Activated naive CD4-positive, alpha-beta T cell treated with anti-CD3 and anti-CD28 coated beads, Interleukin-2, amount 50 U/mL, for 24 hours (primary cell): ENCODE data around the gene SLC2A4RG.

Experiments used
- H3K27ac Mint-ChIP-seq: one replicate; pipeline ENCODE4 v1.8.0; 2021; ENCODE audit warnings: mild to moderate bottlenecking, mixed read lengths
- H3K27me3 Mint-ChIP-seq: one replicate; pipeline ENCODE4 v1.8.0; 2021; ENCODE audit warnings: mixed read lengths
- H3K36me3 Mint-ChIP-seq: one replicate; pipeline ENCODE4 v1.8.0; 2021; ENCODE audit warnings: mixed read lengths
- H3K4me1 Mint-ChIP-seq: one replicate; pipeline ENCODE4 v1.8.0; 2021; ENCODE audit warnings: mixed read lengths
- H3K4me3 Mint-ChIP-seq: one replicate; pipeline ENCODE4 v1.8.0; 2021; ENCODE audit warnings: mild to moderate bottlenecking, mixed read lengths
- H3K9me3 Mint-ChIP-seq: one replicate; pipeline ENCODE4 v1.8.0; 2021; ENCODE audit warnings: mixed read lengths

The SLC2A4RG gene, protein sequence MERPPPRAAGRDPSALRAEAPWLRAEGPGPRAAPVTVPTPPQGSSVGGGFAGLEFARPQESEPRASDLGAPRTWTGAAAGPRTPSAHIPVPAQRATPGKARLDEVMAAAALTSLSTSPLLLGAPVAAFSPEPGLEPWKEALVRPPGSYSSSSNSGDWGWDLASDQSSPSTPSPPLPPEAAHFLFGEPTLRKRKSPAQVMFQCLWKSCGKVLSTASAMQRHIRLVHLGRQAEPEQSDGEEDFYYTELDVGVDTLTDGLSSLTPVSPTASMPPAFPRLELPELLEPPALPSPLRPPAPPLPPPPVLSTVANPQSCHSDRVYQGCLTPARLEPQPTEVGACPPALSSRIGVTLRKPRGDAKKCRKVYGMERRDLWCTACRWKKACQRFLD

DNA sequence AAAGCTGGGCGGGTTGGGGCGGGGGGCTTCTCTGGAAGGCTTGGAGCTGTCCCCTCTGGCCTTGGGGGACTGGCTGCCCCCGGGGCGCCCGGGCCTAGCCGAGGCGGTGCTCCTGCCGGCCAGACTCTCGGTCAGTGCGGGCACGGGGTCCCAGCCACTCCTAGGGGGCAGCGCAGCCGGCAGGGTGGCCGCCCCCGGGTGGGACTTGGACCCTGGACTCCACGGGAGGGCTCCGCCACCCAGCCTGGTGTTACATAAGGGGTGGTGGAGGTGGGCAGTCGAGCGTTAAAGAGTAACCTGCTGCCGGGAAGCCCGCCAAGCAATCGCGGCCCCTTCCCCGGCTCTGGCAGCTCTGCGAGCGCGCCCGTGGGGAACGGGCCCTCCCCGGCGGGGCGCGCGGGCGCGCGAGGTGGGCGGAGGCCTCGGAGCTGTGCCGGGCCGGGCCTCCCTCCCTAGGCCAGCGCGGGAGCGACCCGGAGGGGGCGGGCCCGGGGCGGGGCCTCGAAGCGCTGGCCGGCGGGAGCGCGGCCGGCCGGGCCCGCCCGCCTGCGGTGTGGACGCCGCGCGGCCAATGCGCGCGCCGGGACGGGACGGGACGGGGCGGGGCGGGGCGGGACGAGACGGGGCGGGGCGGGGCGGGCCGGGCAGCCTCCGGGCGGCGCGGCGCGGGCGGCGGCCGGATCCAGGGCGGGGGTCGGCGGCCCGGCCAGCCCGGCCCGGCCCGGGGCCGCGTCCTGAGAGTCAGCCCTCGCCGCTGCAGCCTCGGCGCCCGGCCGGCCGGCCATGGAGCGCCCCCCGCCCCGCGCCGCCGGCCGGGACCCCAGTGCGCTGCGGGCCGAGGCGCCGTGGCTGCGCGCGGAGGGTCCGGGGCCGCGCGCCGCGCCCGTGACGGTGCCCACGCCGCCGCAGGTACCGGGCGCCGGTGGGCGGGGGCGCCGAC is at the start of gene SLC2A4RG:
SLC2A4RG (plus strand) TSS at position 647 of the 940 bp plus-strand sequence; CDS start at position 784, 137 bp downstream.
- H3K4me3 Mint-ChIP-seq, result peak within 1 kb of the TSS; percentile 49
- peaks cover 17% of the 10 kb centered on the region for H3K4me1 Mint-ChIP-seq
- no peaks in the 10 kb centered on the region for H3K36me3 Mint-ChIP-seq
- no peaks in the 10 kb centered on the region for H3K9me3 Mint-ChIP-seq
- H3K27me3 Mint-ChIP-seq, result no peaks in the 10 kb centered on the region
- H3K27ac Mint-ChIP-seq, result no peak within 1 kb of the TSS

GRCh38 chr20:63690003-63690897 is 49.3 kb upstream of the SLC2A4RG start:
- Mint-ChIP-seq H3K9me3 (no peaks in the 10 kb centered on the region), H3K36me3 (no peaks in the 10 kb centered on the region), H3K4me3 (no peak overlapping the region), H3K4me1 (peaks cover 5% of the 10 kb centered on the region), H3K27ac (no peak overlapping the region), H3K27me3 (no peaks in the 10 kb centered on the region)

- Mint-ChIP-seq H3K4me3 (no peak overlapping the region), H3K4me1 (peaks cover 10% of the 10 kb centered on the region), H3K36me3 (no peaks in the 10 kb centered on the region), H3K27ac (peak overlapping the region; percentile 55), H3K9me3 (no peaks in the 10 kb centered on the region), H3K27me3 (no peaks in the 10 kb centered on the region)
Observed at GRCh38 chr20:63690898-63691710, 48.5 kb upstream of the SLC2A4RG start.

- H3K36me3 Mint-ChIP-seq, result no peaks in the 10 kb centered on the region
- H3K27me3 Mint-ChIP-seq, result no peaks in the 10 kb centered on the region
- H3K9me3 Mint-ChIP-seq, result no peaks in the 10 kb centered on the region
- no peak overlapping the region for H3K4me3 Mint-ChIP-seq
- H3K27ac Mint-ChIP-seq, result peak overlapping the region; percentile 55
- H3K4me1 Mint-ChIP-seq, result peaks cover 9% of the 10 kb centered on the region
Observed at GRCh38 chr20:63691711-63692435, 47.7 kb upstream of the SLC2A4RG start.

GRCh38 chr20:63692436-63693082 is 47.0 kb upstream of the SLC2A4RG start:
- peak overlapping the region; percentile 55 for H3K27ac Mint-ChIP-seq
- H3K27me3 Mint-ChIP-seq, result no peaks in the 10 kb centered on the region
- H3K9me3 Mint-ChIP-seq, result no peaks in the 10 kb centered on the region
- peaks cover 7% of the 10 kb centered on the region for H3K4me1 Mint-ChIP-seq
- no peak overlapping the region for H3K4me3 Mint-ChIP-seq
- H3K36me3 Mint-ChIP-seq, result no peaks in the 10 kb centered on the region

DNA sequence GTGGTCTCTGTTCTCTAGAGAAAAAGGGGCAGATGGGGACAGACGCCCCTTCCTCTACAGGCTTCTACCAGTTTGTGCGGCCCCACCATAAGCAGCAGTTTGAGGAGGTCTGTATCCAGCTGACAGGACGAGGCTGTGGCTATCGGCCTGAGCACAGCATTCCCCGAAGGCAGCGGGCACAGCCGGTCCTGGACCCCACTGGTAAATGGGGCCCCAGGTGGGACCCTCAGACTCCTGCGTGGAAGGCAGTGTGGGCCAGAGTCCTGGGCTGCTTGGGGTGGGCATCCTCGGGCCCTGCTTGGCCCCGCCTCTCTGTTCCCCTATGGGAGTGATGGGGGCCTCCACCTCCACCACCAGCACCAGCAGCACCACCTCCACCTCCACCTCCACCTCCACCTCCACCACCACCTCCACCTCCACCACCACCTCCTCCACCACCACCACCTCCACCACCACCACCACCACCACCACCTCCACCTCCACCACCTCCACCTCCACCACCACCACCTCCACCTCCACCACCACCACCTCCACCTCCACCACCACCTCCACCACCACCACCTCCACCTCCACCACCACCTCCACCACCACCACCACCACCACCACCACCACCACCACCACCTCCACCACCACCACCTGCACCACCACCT is 46.4 kb upstream of the SLC2A4RG start:
- Mint-ChIP-seq H3K4me1 (peaks cover 7% of the 10 kb centered on the region), H3K27me3 (no peaks in the 10 kb centered on the region), H3K36me3 (no peaks in the 10 kb centered on the region), H3K9me3 (no peaks in the 10 kb centered on the region), H3K4me3 (no peak overlapping the region), H3K27ac (no peak overlapping the region)

- Mint-ChIP-seq H3K4me1 (peaks cover 7% of the 10 kb centered on the region), H3K27ac (peak overlapping the region; percentile 30), H3K4me3 (no peak overlapping the region), H3K27me3 (no peaks in the 10 kb centered on the region), H3K36me3 (no peaks in the 10 kb centered on the region), H3K9me3 (no peaks in the 10 kb centered on the region)
Observed at GRCh38 chr20:63693733-63694583, 45.6 kb upstream of the SLC2A4RG start.

DNA sequence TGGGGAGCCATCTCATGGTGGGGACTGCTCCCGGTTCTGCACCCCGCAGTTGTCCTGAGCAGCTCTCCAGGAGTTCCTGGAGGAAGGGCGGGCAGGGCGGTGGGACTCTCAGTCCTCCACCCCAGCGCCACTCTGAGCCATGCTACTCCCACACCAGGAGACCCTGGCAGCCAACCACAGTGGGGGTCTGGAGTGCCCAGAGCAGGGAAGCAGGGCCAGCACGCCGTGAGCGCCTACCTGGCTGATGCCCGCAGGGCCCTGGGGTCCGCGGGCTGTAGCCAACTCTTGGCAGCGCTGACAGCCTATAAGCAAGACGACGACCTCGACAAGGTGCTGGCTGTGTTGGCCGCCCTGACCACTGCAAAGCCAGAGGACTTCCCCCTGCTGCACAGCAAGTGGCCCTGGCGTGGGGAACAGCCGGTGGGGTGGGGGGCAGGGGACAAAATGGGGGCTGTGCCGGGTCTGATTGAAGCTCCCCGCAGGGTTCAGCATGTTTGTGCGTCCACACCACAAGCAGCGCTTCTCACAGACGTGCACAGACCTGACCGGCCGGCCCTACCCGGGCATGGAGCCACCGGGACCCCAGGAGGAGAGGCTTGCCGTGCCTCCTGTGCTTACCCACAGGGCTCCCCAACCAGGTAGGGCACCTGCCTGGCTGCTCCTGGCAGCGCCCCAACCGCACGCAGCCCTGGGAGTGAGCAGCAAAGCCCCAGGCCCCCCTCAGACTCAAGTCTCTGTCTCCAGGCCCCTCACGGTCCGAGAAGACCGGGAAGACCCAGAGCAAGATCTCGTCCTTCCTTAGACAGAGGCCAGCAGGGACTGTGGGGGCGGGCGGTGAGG is 44.8 kb upstream of the SLC2A4RG start:
- H3K9me3 Mint-ChIP-seq, result no peaks in the 10 kb centered on the region
- no peaks in the 10 kb centered on the region for H3K36me3 Mint-ChIP-seq
- no peak overlapping the region for H3K4me3 Mint-ChIP-seq
- H3K4me1 Mint-ChIP-seq, result peaks cover 12% of the 10 kb centered on the region
- no peaks in the 10 kb centered on the region for H3K27me3 Mint-ChIP-seq
- no peak overlapping the region for H3K27ac Mint-ChIP-seq

GRCh38 chr20:63695424-63696305 is 43.9 kb upstream of the SLC2A4RG start:
- H3K36me3 Mint-ChIP-seq, result no peaks in the 10 kb centered on the region
- H3K4me3 Mint-ChIP-seq, result no peak overlapping the region
- H3K27ac Mint-ChIP-seq, result no peak overlapping the region
- no peaks in the 10 kb centered on the region for H3K9me3 Mint-ChIP-seq
- H3K27me3 Mint-ChIP-seq, result no peaks in the 10 kb centered on the region
- peaks cover 15% of the 10 kb centered on the region for H3K4me1 Mint-ChIP-seq

GRCh38 chr20:63696306-63696627 is 43.3 kb upstream of the SLC2A4RG start:
- Mint-ChIP-seq H3K36me3 (no peaks in the 10 kb centered on the region), H3K27me3 (no peaks in the 10 kb centered on the region), H3K27ac (peak overlapping the region; percentile 30), H3K4me3 (peak overlapping the region; percentile 44), H3K4me1 (peaks cover 15% of the 10 kb centered on the region), H3K9me3 (no peaks in the 10 kb centered on the region)

- no peaks in the 10 kb centered on the region for H3K9me3 Mint-ChIP-seq
- H3K4me3 Mint-ChIP-seq, result peak within 1 kb of the TSS; percentile 44
- peaks cover 15% of the 10 kb centered on the region for H3K4me1 Mint-ChIP-seq
- H3K36me3 Mint-ChIP-seq, result no peaks in the 10 kb centered on the region
- no peaks in the 10 kb centered on the region for H3K27me3 Mint-ChIP-seq
- peak within 1 kb of the TSS; percentile 30 for H3K27ac Mint-ChIP-seq
Observed at GRCh38 chr20:63696628-63697356, 42.8 kb upstream of the SLC2A4RG start, which contains the start of gene TNFRSF6B. TNFRSF6B (plus strand) TSS chr20:63696652; CDS start chr20:63696768, 116 bp downstream.
